SK-N-MC (cell line): Measurements from ENCODE around the gene TMEM107.

Source experiments
- DNase-seq: peaks from one replicate; pipeline ENCODE4 v3.0.0-alpha.2; 2011; ENCODE audit warnings: low read depth, low spot score
- H3K27ac ChIP-seq: fragments of 200-600 bp; sonication (generic); 2 replicates; pipeline ENCODE4 v1.5.1; 2016; ENCODE audit warnings: mixed run types
- H3K36me3 ChIP-seq: fragments of 200-600 bp; sonication (generic); 2 replicates; pipeline ENCODE4 v1.6.1; 2017; ENCODE audit warnings: antibody characterized with exemption, low read length, mixed read lengths; ENCODE audit not compliant: insufficient read depth
- H3K4me3 ChIP-seq: fragments of 200-600 bp; sonication (generic); 2 replicates; pipeline ENCODE4 v1.5.1; 2016
- H3K9ac ChIP-seq: fragments of 200-600 bp; sonication (generic); 2 replicates; pipeline ENCODE4 v1.8.0; 2017; ENCODE audit warnings: mixed run types, mixed read lengths; ENCODE audit not compliant: insufficient read length
- H3K9me3 ChIP-seq: fragments of 200-600 bp; sonication (generic); 2 replicates; pipeline ENCODE4 v1.6.1; 2017; ENCODE audit warnings: low read depth, mild to moderate bottlenecking, antibody characterized with exemption, low read length, moderate library complexity, mixed read lengths
- EZH2 ChIP-seq: fragments of 200-600 bp; sonication (generic); IDR thresholded peaks from one replicate; pipeline ENCODE4 v1.6.1; 2017; ENCODE audit warnings: antibody characterized with exemption
- FOXP2 ChIP-seq: optimal IDR thresholded peaks from 2 replicates; pipeline ENCODE3; 2011; ENCODE audit warnings: mild to moderate bottlenecking, moderate library complexity; ENCODE audit not compliant: insufficient read depth; ENCODE audit errors: extremely low read length, control extremely low read depth
- POLR2AphosphoS5 ChIP-seq: IDR thresholded peaks from 2 replicates; pipeline ENCODE4 v1.6.1; 2012; ENCODE audit warnings: mild to moderate bottlenecking, low read depth, low read length, borderline replicate concordance

Gene TMEM107

DNA sequence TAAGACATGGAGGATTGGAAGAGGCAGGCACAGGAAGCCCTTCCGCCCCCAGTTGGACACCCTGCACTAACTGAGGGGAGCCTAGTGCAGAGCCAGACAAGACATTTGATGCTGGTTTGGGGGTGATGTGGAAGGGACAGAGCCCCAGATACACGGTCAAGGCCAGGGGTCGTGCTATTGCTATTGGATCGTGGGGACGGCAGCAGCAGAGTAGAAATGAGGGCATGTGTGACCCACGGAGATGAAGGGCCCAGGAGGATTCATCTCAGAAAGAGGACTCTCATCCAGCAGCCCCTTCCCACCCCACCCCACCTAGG, 11.4 kb downstream of the TMEM107 start:
- TF ChIP-seq POLR2AphosphoS5, result no peak
- no peak for TF ChIP-seq FOXP2
- TF ChIP-seq EZH2, result no peak
- no peak overlapping the region for H3K4me3 ChIP-seq
- no peak overlapping the region for H3K9ac ChIP-seq
- no peaks in the 10 kb centered on the region for H3K9me3 ChIP-seq
- H3K27ac ChIP-seq, result peak overlapping the region; percentile 29; the same call in 1 of the 2 replicates
- no peak for DNase-seq
- peaks cover 7% of the 10 kb centered on the region; the same call in 1 of the 2 replicates for H3K36me3 ChIP-seq

GRCh38 chr17:8163978-8164814, 12.0 kb downstream of the TMEM107 start:
- no peak for DNase-seq
- Histone ChIP-seq H3K27ac (peak overlapping the region; percentile 29), H3K9ac (peak overlapping the region; percentile 32), H3K9me3 (no peaks in the 10 kb centered on the region), H3K36me3 (peaks cover 13% of the 10 kb centered on the region; the same call in 1 of the 2 replicates), H3K4me3 (peak overlapping the region; percentile 38; the same call in 1 of the 2 replicates)
- TF ChIP-seq POLR2AphosphoS5 (no peak), FOXP2 (no peak), EZH2 (no peak)

DNA sequence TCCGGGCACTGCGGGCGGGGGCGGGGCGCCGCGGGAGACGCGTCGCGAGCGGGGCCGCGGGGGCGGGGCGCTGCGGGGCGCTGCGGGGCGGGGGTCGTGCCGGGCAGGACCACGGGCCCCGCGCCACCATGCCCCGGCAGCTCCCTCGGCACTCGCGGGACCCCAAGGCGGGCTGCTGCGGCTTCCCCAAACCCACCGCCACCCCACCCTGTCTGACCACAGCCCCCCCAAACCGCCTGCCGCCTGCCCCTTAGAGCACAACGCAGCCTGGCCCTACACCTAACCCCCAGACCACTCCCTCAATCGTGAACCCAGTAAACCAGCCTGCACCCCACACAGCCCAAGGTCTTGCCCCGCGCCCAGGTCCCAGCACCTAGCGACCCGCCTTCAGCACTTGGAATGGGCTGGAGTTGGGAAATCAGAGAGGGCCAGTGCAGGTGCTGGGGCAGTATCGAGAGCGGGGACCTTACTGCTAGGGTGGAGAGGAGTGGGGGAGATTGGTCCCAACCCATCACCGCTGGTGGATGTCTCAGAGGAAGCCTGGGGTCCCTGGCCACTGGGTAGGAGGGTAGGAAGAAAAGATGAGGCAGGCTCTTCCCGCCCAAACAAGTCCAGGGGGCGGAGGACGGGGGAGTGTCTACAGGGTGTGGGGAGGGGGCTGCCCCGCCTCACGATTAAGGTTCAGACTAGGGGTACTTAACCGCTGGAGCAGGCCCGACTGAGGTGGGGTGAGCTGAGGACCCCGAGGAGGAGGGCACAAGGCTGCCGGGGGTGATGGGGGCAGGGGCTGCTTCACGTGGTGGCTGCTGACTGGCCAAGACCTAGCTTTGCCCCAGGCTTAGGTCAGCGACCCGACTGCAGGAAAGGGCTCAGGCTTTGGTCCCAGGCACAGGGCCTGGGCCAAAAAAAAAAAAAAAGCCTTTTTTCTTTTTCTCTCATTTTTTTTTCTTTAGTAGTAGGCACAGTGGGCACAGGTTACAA, 12.9 kb downstream of the TMEM107 start:
- DNase-seq, result no peak
- peak overlapping the region; percentile 30 for H3K27ac ChIP-seq

GRCh38 chr17:8162233-8162996, 13.8 kb downstream of the TMEM107 start, which contains the start of gene VAMP2:
Gene VAMP2, minus strand, starts transcription at chr17:8162948. Its CDS starts 69 bp downstream, at chr17:8162879.
- H3K9me3 ChIP-seq, result no peaks in the 10 kb centered on the region
- H3K36me3 ChIP-seq, result peaks cover 13% of the 10 kb centered on the region; the same call in 1 of the 2 replicates
- TF ChIP-seq FOXP2, result no peak
- peak; percentile 52; the same call in 1 of the 2 replicates for TF ChIP-seq POLR2AphosphoS5
- H3K9ac ChIP-seq, result peak within 1 kb of the TSS; percentile 97
- no peak for DNase-seq
- peak within 1 kb of the TSS; percentile 81 for H3K27ac ChIP-seq
- H3K4me3 ChIP-seq, result peak within 1 kb of the TSS; percentile 95

More for the DNA sequence above, 12.9 kb downstream of the TMEM107 start:
- Histone ChIP-seq H3K9me3 (no peaks in the 10 kb centered on the region), H3K36me3 (peaks cover 13% of the 10 kb centered on the region; the same call in 1 of the 2 replicates), H3K9ac (peak overlapping the region; percentile 63), H3K4me3 (peak overlapping the region; percentile 95)
- TF ChIP-seq FOXP2, result no peak
- TF ChIP-seq EZH2, result no peak
- TF ChIP-seq POLR2AphosphoS5, result no peak

- peaks cover 13% of the 10 kb centered on the region; the same call in 1 of the 2 replicates for H3K36me3 ChIP-seq
- H3K9ac ChIP-seq, result peak overlapping the region; percentile 97
- peak overlapping the region; percentile 51 for H3K27ac ChIP-seq
- H3K4me3 ChIP-seq, result peak overlapping the region; percentile 95
- H3K9me3 ChIP-seq, result no peaks in the 10 kb centered on the region
- no peak for DNase-seq
- no peak for TF ChIP-seq EZH2
- no peak for TF ChIP-seq POLR2AphosphoS5
- TF ChIP-seq FOXP2, result no peak
These were observed 14.6 kb downstream of the TMEM107 start for GRCh38 chr17:8161289-8162232.

GRCh38 chr17:8160741-8161221, 15.4 kb downstream of the TMEM107 start:
- TF ChIP-seq POLR2AphosphoS5 (no peak), EZH2 (no peak), FOXP2 (no peak)
- peaks cover 13% of the 10 kb centered on the region; the same call in 1 of the 2 replicates for H3K36me3 ChIP-seq
- no peak for DNase-seq
- no peak overlapping the region for H3K9ac ChIP-seq
- H3K4me3 ChIP-seq, result no peak overlapping the region
- no peaks in the 10 kb centered on the region for H3K9me3 ChIP-seq
- peak overlapping the region; percentile 51 for H3K27ac ChIP-seq

GRCh38 chr17:8160224-8160577, 16.0 kb downstream of the TMEM107 start:
- no peaks in the 10 kb centered on the region for H3K9me3 ChIP-seq
- no peak overlapping the region for H3K4me3 ChIP-seq
- peaks cover 13% of the 10 kb centered on the region; the same call in 1 of the 2 replicates for H3K36me3 ChIP-seq
- no peak overlapping the region for H3K9ac ChIP-seq
- no peak overlapping the region for H3K27ac ChIP-seq
- TF ChIP-seq FOXP2 (no peak), EZH2 (no peak), POLR2AphosphoS5 (no peak)
- DNase-seq, result no peak
